Mammary epithelial cell (primary cell): ENCODE measurements around the gene HSD17B3.

ENCODE experiments used
- EZH2 ChIP-seq: IDR thresholded peaks from 2 replicates; pipeline ENCODE4 v1.6.1; 2012; ENCODE audit warnings: low read length, inconsistent platforms, borderline replicate concordance
- TF ChIP-seq, protein P1 (sequence below), 2 donors: IDR thresholded peaks in 1 of 2; conservative IDR thresholded peaks in 1 of 2; 2 replicates each; pipeline ENCODE4 v1.5.1; 2011 to 2012; ENCODE audit warnings: inconsistent platforms in 2 of 2, low read length in 2 of 2, mild to moderate bottlenecking in 2 of 2, control low read depth in 1 of 2, low read depth in 1 of 2; ENCODE audit not compliant: insufficient read depth in 1 of 2; ENCODE audit errors: extremely low read depth in 1 of 2

DNA sequence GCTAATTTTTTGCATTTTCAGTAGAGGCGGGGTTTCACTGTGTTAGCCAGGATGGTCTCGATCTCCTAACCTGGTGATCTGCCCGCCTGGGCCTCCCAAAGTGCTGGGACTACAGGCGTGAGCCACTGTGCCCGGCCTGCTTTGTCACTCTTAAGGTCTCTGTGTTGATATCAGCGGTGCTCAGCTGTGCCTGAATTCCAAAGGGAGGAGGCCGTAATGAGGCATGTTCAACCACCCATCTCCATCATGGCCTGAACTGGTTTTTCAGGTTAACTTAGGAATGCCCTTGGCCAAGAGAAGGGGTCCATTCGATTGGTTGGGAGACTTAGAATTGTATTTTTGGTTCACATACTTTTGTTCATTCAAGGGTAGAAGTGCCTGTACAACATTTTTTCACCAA, 22.0 kb downstream of the HSD17B3 start:
- TF ChIP-seq, protein P1, sequence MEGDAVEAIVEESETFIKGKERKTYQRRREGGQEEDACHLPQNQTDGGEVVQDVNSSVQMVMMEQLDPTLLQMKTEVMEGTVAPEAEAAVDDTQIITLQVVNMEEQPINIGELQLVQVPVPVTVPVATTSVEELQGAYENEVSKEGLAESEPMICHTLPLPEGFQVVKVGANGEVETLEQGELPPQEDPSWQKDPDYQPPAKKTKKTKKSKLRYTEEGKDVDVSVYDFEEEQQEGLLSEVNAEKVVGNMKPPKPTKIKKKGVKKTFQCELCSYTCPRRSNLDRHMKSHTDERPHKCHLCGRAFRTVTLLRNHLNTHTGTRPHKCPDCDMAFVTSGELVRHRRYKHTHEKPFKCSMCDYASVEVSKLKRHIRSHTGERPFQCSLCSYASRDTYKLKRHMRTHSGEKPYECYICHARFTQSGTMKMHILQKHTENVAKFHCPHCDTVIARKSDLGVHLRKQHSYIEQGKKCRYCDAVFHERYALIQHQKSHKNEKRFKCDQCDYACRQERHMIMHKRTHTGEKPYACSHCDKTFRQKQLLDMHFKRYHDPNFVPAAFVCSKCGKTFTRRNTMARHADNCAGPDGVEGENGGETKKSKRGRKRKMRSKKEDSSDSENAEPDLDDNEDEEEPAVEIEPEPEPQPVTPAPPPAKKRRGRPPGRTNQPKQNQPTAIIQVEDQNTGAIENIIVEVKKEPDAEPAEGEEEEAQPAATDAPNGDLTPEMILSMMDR (conservative IDR thresholded peaks at IDR 0.05 in 1 of 2, IDR thresholded peaks at IDR 0.05 in 1 of 2; ENCODE audit: extremely low read depth in 1 of 2, insufficient read depth in 1 of 2, low read depth in 1 of 2, low read length in 2 of 2), result no peak
- TF ChIP-seq EZH2, result no peak
